ENCODE results near the gene CALCOCO2. TPM values are rescaled to one million over a fixed set of nuclear protein-coding genes. Genes with fewer than 3 reads are reported as not detected.
"Not testable (repeated sequence)": the region's sequence is repeated elsewhere in the genome, so short reads cannot be mapped to it uniquely, and the experiment has no call there.

The CALCOCO2 gene
- total RNA-seq (2014; rRNA removed; shearing (Covaris generic)): 37.8 and 66.1 TPM in 2 replicates

GRCh38 chr17:48830840-48831548 is at the start of gene CALCOCO2:
TSS of gene CALCOCO2 (plus strand) at chr17:48831035. CDS start at chr17:48841708, 10,673 bp downstream.
- in situ Hi-C loops (cut with HindIII; ENCODE audit: low sequenced_read_pairs): no loop called here

GRCh38 chr17:48787828-48788227 is 43.0 kb upstream of the CALCOCO2 start:
- in situ Hi-C loops (cut with HindIII; ENCODE audit: low sequenced_read_pairs): no loop called here
- DNase-seq (ENCODE audit: low spot score): no peak

More at GRCh38 chr17:48830840-48831548, at the start of gene CALCOCO2:
- DNase-seq (ENCODE audit: low spot score): peak; percentile 96

GRCh38 chr17:48790607-48791127 is 40.2 kb upstream of the CALCOCO2 start:
- no peak for DNase-seq (ENCODE audit: low spot score)
- in situ Hi-C loops (cut with HindIII; ENCODE audit: low sequenced_read_pairs): no loop called here

GRCh38 chr17:48791128-48792032 is 39.5 kb upstream of the CALCOCO2 start:
- in situ Hi-C loops (cut with HindIII; ENCODE audit: low sequenced_read_pairs): no loop called here

GRCh38 chr17:48792033-48792798 is 38.6 kb upstream of the CALCOCO2 start:
- DNase-seq (ENCODE audit: low spot score): no peak
- in situ Hi-C loops (cut with HindIII; ENCODE audit: low sequenced_read_pairs): no loop called here

More at GRCh38 chr17:48791128-48792032, 39.5 kb upstream of the CALCOCO2 start:
- DNase-seq (ENCODE audit: low spot score): peak; percentile 63

GRCh38 chr17:48795444-48796162 is 35.2 kb upstream of the CALCOCO2 start:
- no peak for DNase-seq (ENCODE audit: low spot score)
- in situ Hi-C loops (cut with HindIII; ENCODE audit: low sequenced_read_pairs): no loop called here

GRCh38 chr17:48796163-48796522 is 34.7 kb upstream of the CALCOCO2 start:
- in situ Hi-C loops (cut with HindIII; ENCODE audit: low sequenced_read_pairs); DNase-seq (ENCODE audit: low spot score): not testable (repeated sequence)

GRCh38 chr17:48799069-48799723 is 31.6 kb upstream of the CALCOCO2 start:
- no peak for DNase-seq (ENCODE audit: low spot score)
- in situ Hi-C loops (cut with HindIII; ENCODE audit: low sequenced_read_pairs): no loop called here

GRCh38 chr17:48800626-48801217 is 30.1 kb upstream of the CALCOCO2 start:
- DNase-seq (ENCODE audit: low spot score): no peak
- in situ Hi-C loops (cut with HindIII; ENCODE audit: low sequenced_read_pairs): loop anchor here (5.0 kb wide), 1 partner anchor 48 kb away; no protein-coding TSS in a partner anchor

GRCh38 chr17:48804936-48805411 is 25.9 kb upstream of the CALCOCO2 start:
- peak; percentile 49 for DNase-seq (ENCODE audit: low spot score)
- in situ Hi-C loops (cut with HindIII; ENCODE audit: low sequenced_read_pairs): loop anchor here (5.0 kb wide), 1 partner anchor 53 kb away; no protein-coding TSS in a partner anchor

GRCh38 chr17:48809182-48809581 is 21.7 kb upstream of the CALCOCO2 start:
- no peak for DNase-seq (ENCODE audit: low spot score)
- in situ Hi-C loops (cut with HindIII; ENCODE audit: low sequenced_read_pairs): no loop called here

- in situ Hi-C loops (cut with HindIII; ENCODE audit: low sequenced_read_pairs): no loop called here
- DNase-seq (ENCODE audit: low spot score): no peak
These were observed 18.8 kb upstream of the CALCOCO2 start for GRCh38 chr17:48812001-48812400.

GRCh38 chr17:48814504-48814903 is 16.3 kb upstream of the CALCOCO2 start:
- peak; percentile 37 for DNase-seq (ENCODE audit: low spot score)
- in situ Hi-C loops (cut with HindIII; ENCODE audit: low sequenced_read_pairs): no loop called here

- in situ Hi-C loops (cut with HindIII; ENCODE audit: low sequenced_read_pairs): no loop called here
- no peak for DNase-seq (ENCODE audit: low spot score)
These were observed 15.5 kb upstream of the CALCOCO2 start for GRCh38 chr17:48815311-48815710.

GRCh38 chr17:48816438-48816773 is 14.4 kb upstream of the CALCOCO2 start:
- in situ Hi-C loops (cut with HindIII; ENCODE audit: low sequenced_read_pairs): no loop called here
- DNase-seq (ENCODE audit: low spot score): no peak

GRCh38 chr17:48816774-48817590 is 13.9 kb upstream of the CALCOCO2 start, which contains the start of gene TTLL6:
TSS of gene TTLL6 (minus strand) at chr17:48817229. CDS start at chr17:48817072, 157 bp downstream.
- peak; percentile 77 for DNase-seq (ENCODE audit: low spot score)
- in situ Hi-C loops (cut with HindIII; ENCODE audit: low sequenced_read_pairs): no loop called here
